GM18870 (cell line): ENCODE measurements around the gene DNAH17.

Source experiments
- ATAC-seq: cut with Tn5 transposase; IDR thresholded peaks from one replicate; pipeline ENCODE4 v1.9.1; 2021; ENCODE audit warnings: moderate library complexity; ENCODE audit not compliant: unreplicated experiment

Gene DNAH17

DNA sequence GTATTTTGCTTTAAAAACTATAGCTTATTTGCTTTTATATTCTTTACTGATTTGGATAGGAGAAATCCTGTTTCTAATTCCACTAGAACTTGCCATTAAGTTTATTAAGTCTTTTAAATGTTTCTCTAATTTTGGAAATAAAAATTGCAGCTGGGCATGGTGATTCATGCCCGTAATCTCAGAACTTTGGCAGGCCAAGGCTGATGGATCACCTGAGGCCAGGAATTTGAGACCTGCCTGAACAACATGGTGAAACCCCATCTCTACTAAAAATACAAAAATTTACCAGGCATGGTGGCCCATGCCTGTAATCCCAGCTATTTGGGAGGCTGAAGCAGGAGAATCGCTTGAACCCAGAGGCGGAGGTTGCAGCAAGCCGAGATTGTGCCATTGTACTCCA is 30.7 kb downstream of the DNAH17 start:
- ATAC-seq: no peak

- no peak for ATAC-seq
These were observed 32.1 kb downstream of the DNAH17 start for GRCh38 chr17:78544881-78545755.

GRCh38 chr17:78541488-78542206 is 35.5 kb downstream of the DNAH17 start:
- no peak for ATAC-seq

DNA sequence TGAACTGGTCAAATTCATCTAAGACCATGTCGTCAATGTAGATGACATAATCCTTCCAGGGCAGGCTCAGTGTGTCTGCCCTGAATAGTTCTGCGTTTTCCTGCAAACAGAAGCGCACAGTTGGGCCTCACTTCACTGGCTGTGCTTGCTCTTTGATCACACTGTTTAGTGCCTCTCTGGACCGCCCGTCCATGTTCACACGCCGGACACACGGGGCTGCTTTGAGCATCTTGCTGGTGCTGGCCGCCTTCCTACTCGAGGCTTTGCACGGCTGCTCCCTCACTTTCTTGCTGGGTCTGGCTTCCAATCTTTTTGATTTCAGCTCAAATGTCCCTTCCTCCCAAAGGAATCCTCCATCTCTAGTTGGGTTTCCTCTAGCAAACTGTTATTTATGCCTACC is 37.4 kb downstream of the DNAH17 start:
- ATAC-seq: no peak

- ATAC-seq: no peak
These were observed 39.0 kb downstream of the DNAH17 start for GRCh38 chr17:78538033-78538776.

DNA sequence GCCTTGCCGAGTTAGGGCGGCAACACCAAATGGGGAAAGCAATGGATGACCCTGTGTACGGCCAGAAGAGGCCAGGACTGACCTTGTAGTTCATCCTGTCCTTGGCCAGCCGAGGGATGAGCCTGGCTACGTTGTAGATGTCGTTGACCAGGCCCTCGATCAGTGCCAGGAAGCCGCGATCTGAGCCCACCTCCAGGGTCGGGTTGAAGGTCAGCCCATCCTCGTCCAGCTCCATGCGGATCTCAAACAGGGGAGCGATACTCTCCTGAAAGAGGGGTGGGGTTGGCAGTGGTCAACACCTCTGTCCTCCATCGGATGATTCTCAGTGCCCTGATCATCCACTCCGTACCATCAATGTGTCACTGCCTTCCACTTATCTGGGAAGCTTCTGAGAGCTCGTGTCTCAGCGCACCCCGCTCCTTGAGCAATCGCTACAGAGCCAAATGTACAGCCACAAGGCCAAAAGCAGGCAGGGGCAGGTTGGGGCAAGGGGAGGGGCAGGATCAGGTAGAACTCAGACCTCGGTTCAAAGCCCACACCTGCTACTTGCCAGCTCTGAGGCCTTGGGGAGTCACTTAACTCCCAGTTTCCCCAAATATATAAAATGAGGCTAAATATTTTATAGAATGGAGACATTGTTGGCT is 39.9 kb downstream of the DNAH17 start:
- ATAC-seq: no peak

GRCh38 chr17:78535273-78536197 is 41.7 kb downstream of the DNAH17 start:
- no peak for ATAC-seq

DNA sequence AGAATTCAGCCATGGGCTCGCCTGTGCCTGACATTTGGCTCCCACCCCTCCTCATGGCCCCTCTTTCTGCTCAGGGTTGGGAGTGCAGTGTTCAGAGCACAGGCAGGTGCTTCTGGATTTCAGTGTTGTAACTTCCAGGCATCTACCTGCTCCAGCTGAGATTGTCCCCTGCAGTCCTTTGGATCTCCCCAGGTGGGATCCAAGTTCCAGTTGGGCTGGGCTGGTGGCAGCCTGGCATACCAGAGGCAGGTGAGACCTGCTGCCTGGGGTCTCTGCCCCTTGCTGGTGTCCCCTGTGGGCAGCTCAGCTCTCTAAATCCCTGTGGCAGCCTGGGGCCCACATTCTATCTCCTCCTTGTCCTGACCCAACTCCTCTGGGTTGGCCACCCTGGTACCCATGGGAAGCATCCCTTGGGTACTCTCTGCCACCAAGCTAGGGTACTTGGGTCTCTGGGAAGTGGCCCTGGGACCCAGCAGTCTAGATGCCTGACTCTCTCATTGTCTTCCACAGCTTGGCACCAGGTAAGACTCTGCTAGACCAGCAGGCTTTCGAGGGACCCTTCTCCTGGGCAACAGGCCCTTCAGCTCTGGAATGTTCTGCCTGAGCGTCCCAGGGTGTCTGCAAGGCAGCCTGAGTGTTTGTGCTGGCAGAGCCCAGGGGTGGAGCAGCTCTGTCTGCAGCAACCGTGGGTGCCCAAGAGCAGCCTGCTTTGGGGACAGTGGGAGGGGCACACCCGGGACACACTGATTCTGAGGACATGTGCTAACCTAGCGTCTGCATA is 42.5 kb downstream of the DNAH17 start:
- no peak for ATAC-seq

GRCh38 chr17:78532922-78533640 is 44.1 kb downstream of the DNAH17 start:
- no peak for ATAC-seq

DNA sequence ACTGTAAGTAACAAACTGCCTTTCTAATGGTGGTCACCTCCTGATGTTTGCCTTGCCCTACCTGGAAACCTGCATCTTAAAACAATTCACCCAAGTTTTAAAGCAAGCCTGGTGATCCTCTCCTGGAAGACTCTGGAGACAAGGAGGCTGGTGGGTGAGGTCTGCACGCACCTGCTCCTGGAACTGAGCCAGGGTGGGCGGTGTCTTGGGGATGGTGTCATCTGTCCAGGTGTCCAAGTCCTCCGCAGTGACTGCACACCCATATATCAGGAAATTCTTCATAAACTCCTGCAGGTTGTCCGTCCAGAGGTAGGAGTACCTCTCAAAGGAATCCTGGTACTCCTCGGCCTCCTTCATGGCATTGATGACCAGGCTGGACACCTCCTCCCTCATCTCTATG is 44.9 kb downstream of the DNAH17 start:
- no peak for ATAC-seq

DNA sequence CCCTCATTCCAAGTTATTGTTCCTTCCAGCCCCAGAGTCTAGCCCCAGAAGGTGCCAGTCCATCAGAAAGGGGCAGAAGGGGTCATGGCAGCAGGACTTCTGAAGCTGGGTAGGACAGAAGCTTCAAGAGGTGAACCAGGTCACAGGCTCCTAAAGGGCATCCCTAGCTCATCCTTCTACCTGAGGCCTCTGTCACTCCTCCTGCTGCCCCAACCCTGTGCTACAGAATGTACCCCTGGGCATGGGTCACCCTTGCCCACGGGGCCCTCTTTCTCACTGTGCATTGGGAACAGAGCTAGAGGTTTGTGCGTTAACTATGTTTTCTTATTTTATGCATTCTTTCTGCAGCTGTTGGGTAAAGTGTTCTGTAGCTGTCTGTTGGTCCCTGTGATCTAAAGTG is 46.5 kb downstream of the DNAH17 start:
- no peak for ATAC-seq

GRCh38 chr17:78529871-78530670 is 47.1 kb downstream of the DNAH17 start:
- no peak for ATAC-seq

GRCh38 chr17:78529251-78529650 is 47.9 kb downstream of the DNAH17 start:
- no peak for ATAC-seq

DNA sequence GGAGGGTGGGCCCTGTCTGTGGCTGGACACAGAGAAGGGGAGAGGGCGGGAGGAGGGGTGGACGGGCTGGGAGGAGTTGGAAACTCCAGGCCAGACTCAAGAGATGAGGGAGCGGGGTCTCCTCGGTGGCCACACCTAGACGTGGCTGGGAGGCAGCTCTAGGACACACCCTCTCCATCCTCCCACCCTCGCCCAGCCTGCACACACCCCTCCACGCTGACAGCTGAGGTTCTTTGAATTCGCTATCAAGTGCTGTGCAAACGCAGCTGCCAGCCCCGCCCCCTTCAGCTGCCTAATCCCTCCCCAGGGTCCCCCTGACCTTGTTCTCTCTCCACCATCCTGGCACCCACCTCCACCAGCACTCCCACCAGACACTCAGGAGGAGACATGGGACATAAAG is 48.7 kb downstream of the DNAH17 start:
- no peak for ATAC-seq

- no peak for ATAC-seq
These were observed 49.9 kb downstream of the DNAH17 start for GRCh38 chr17:78527345-78527744.

DNA sequence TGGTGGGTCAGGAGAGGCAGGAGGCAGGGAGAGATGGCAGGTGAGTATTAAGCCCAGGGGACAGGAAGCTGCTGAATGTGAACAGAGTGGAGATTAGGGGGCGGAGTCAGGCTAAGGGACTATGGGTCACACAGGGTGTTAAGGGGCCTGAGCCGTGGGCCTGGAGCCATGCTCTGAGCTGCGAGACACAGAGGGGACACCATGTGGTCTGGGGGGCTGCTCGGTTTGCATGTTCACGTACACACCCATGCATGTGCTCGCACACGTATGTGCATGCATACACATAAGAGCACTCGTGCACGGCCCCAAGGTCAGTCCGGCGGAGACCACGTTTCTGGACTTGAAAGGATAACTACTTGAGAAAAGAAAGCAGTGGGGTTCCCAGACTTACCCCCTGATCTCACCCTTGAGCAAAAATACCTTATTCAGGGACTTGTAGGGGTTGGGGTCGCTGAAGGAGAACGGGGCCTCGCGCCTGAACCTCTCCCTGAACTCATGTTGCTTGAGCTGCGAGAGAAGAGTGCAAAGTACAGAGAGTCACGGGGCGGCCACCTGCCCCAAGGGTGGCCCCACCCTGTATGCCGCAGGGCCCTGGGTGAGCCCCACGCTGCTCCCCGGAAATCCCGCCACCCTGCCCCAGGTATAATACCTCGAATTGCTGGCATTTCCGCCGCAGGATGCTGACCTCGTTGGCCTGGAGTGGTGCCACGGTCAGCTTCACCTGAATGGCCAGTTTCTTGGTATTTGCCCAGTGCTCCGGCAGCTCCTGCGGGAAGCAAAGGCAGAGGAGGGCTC is 50.8 kb downstream of the DNAH17 start:
- no peak for ATAC-seq
